Stomach (tissue), 4 donors: ENCODE measurements around the gene PITPNM3.

Experiments used
- CTCF ChIP-seq, 7 experiments: fragments of 450-650 bp in 4 of 7; fragments of 200-600 bp in 3 of 7; sonication (generic) in 3 of 7; IDR thresholded peaks; one replicate each; pipeline ENCODE4 v1.5.1; 2016 to 2019; ENCODE audit warnings: antibody characterized with exemption in 7 of 7, control low read depth in 2 of 7, mild to moderate bottlenecking in 1 of 7
- EP300 ChIP-seq: sonication (generic); formaldehyde crosslinking; IDR thresholded peaks from one replicate; pipeline ENCODE4 v1.6.1; 2017; ENCODE audit warnings: antibody characterized with exemption
- POLR2AphosphoS5 ChIP-seq, 3 donors: sonication (generic); formaldehyde crosslinking; IDR thresholded peaks; one replicate each; pipeline ENCODE4 v1.6.1; 2016; ENCODE audit warnings: antibody characterized with exemption in 3 of 3

DNA sequence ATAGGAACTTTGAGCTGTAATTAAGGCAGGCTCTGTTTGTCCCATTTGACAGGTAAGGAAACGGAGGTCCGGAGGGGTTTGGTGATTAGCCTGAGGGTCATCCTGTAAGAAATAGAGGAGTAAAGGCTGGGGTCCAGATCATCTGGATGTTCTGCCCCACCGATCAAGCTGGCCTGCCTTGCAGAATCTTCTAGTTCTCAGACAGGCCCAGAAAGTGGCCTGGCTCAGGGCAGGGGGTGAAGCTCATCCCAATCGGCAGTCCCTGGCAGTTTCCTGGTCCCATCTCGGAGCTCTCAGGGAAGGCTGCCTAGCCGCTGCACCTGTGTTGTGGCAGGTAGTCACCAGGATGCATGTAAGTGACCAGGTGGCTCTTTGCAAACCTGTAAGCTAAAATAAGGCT lies 107.9 kb downstream of the PITPNM3 start:
- TF ChIP-seq POLR2AphosphoS5 (IDR thresholded peaks at IDR 0.05) (no peak), CTCF (IDR thresholded peaks at IDR 0.05) (no peak), EP300 (no peak)
